ENCODE measurements around the gene SOBP.

DNA sequence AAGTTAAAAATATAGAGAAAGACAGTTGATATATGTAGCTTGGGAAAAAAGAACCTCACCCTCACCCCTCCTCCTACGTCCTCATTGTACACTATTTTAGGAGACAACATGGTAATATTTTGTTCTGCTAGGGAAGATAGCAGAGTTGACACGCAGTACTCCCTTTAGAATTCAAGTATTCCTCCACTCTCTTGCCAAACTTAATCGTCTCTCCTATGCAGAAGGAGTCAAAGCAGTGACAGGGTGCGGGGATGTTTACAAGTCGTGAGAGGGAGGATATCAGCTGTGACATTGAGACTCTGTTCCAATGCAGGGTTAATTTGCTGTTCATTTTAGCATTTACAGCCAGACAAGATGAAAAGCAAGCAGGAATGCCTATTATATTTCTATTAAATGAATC lies 97.5 kb downstream of the SOBP start:
- TF ChIP-seq EZH2 (IDR thresholded peaks at IDR 0.05; ENCODE audit: low read length, missing control alignments) (no peak), CTCF (conservative IDR thresholded peaks at IDR 0.05 in 1 of 2, IDR thresholded peaks at IDR 0.05 in 1 of 2; ENCODE audit: low read depth in 1 of 2, low read length in 2 of 2) (no peak)
